Astrocyte (in vitro differentiated cells and primary cell): Measurements from ENCODE around the gene HAUS3.

ENCODE experiments used
- EZH2 ChIP-seq: IDR thresholded peaks from 2 replicates; pipeline ENCODE4 v1.6.1; 2012; ENCODE audit warnings: mild to moderate bottlenecking, low read length, inconsistent platforms; ENCODE audit not compliant: insufficient read depth
- TF ChIP-seq, protein P1 (sequence below): IDR thresholded peaks from 2 replicates; pipeline ENCODE4 v1.5.1; 2011; ENCODE audit warnings: low read depth, mild to moderate bottlenecking, inconsistent platforms, low read length, moderate library complexity; ENCODE audit not compliant: insufficient read depth

DNA sequence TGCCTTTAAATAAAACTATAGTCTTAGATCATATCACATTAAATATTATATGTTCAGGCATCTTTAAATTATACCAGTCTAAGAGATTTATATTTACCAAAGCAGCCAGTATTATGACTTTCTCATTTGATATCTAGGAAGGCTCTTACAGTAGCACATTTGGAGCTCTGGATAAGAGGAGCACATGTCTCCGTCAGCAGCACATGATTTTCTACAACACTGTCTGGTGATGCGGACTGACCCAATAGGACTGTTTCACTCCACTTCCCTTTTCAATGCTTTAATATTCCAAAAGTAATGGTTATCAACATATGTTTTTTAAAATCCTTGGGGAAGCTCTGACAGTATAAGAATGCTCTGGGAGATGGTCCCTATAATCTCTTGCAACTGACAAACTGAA lies 61.5 kb downstream of the HAUS3 start:
- TF ChIP-seq EZH2 = no peak
- TF ChIP-seq, protein P1, sequence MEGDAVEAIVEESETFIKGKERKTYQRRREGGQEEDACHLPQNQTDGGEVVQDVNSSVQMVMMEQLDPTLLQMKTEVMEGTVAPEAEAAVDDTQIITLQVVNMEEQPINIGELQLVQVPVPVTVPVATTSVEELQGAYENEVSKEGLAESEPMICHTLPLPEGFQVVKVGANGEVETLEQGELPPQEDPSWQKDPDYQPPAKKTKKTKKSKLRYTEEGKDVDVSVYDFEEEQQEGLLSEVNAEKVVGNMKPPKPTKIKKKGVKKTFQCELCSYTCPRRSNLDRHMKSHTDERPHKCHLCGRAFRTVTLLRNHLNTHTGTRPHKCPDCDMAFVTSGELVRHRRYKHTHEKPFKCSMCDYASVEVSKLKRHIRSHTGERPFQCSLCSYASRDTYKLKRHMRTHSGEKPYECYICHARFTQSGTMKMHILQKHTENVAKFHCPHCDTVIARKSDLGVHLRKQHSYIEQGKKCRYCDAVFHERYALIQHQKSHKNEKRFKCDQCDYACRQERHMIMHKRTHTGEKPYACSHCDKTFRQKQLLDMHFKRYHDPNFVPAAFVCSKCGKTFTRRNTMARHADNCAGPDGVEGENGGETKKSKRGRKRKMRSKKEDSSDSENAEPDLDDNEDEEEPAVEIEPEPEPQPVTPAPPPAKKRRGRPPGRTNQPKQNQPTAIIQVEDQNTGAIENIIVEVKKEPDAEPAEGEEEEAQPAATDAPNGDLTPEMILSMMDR = no peak
